ENCODE results near the gene TP53TG3D. TPM values are rescaled to one million over a fixed set of nuclear protein-coding genes. Genes with fewer than 3 reads are reported as not detected.
"Not testable (repeated sequence)": the region's sequence is repeated elsewhere in the genome, so short reads cannot be mapped to it uniquely, and the experiment has no call there.

TP53TG3D gene
- not detected in 2 replicates for total RNA-seq

DNA sequence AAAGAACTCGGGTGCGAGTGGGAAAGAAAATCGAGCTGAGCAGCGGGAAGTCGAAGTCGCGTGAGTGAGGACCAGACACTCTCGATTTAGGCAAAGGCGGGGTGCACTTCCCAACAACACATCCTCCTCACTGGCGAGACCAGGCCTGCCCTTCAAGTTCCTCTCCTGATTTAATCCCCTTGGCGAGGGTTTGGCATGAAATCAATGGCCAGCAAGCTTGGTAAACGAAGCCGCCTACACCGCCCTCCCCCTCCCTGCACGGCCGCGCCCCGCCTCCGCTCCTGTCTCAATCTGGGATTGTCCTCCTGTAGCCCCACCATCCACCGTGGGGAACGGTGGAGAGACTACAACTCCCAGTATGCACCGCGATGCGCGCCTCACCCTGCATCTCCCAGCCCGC, at the start of gene TP53TG3D:
Gene TP53TG3D (plus strand): TSS at position 301 of the 400 bp plus-strand sequence. CDS start 68 bp downstream, at position 369.
- intact Hi-C loops (cut with micrococcal nuclease) = not testable (repeated sequence)

DNA sequence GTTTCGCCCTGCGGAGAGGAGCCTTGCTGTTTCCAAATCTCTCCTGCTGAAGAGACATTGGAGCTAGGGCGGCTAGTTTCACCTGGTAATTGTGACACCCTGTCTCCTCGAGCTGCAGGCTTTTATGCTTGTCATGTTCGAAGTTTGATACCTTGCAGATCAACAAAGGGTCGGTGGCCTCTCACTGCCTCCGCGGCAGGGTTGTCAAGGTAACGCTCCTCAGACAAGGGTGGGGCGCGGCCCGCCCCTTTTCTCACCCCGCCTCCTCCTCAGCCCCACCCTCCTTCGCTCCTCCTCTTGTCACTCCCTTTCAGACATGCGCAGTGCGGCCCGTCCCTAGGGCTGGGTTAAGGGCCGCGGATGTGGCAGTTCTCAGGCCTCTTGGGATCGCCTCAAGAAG, 421 bp downstream of the TP53TG3D start:
- intact Hi-C loops (cut with micrococcal nuclease) = not testable (repeated sequence)

GRCh38 chr16:32261526-32261925, 8.4 kb downstream of the TP53TG3D start:
- intact Hi-C loops (cut with micrococcal nuclease) = not testable (repeated sequence)

- intact Hi-C loops (cut with micrococcal nuclease) = not testable (repeated sequence)
Measured at GRCh38 chr16:32263552-32263951, 10.5 kb downstream of the TP53TG3D start.

GRCh38 chr16:32281910-32282309, 28.8 kb downstream of the TP53TG3D start:
- intact Hi-C loops (cut with micrococcal nuclease) = not testable (repeated sequence)

GRCh38 chr16:32283024-32283423, 29.9 kb downstream of the TP53TG3D start:
- intact Hi-C loops (cut with micrococcal nuclease) = not testable (repeated sequence)

GRCh38 chr16:32283917-32284495, 30.9 kb downstream of the TP53TG3D start:
- intact Hi-C loops (cut with micrococcal nuclease) = not testable (repeated sequence)

DNA sequence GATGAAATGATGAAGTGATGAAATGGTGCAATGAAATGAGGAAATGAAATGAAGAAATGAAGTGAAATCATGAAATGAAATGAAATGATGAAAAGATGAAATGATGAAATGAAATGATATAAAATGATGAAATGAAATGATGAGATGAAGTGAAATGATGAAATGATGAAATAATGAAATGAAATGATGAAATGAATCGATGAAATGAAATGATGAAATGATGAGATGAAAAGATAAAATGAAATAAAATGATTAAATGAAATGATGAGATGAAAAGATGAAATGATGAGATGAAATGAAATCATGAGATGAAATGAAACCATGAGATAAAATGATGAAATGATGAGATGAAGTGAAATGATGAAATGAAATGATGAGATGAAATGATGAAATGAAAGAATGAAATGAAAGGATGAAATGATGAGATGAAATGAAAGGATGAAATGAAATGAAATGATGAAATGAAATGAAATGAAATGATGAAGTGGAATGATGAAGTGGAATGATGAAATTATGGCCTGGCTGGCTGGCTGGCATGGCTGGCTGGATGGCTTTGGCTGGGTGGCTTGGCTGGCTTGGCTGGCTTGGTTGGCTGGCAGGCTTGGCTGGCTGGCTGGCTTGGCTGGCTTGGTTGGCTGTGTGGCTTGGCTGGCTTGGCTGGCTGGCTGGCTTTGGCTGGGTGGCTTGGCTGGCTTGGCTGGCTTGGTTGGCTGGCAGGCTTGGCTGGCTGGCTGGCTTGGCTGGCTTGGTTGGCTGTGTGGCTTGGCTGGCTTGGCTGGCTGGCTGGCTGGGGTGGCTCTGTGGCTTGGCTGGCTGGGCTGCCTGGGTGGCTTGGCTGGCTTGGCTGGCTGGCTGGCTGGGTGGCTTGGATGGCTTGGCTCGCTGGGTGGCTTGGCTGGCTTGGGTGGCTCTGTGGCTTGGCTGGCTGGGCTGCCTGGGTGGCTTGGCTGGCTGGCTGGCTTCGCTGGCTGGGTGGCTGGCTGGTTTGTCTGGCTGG, 32.0 kb downstream of the TP53TG3D start:
- intact Hi-C loops (cut with micrococcal nuclease) = not testable (repeated sequence)

DNA sequence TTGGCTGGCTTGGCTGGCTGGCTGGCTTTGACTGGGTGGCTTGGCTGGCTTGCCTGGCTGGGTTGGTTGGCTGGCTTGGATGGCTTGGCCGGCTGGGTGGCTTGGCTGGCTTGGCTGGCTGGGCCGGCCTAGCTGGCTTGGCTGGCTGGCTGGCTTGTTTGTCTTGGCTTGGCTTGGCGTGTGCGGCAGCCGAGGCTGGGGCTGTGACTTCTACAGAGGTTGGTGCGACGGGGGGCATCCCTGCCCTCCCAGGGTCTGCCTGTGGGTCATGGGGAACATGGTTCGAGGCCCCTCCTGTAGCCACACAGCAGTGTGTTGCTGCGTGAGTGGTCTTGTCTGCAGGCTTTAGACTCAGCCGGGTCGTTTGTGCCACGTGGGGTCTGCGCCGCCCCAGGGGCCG, 33.1 kb downstream of the TP53TG3D start:
- intact Hi-C loops (cut with micrococcal nuclease) = not testable (repeated sequence)

DNA sequence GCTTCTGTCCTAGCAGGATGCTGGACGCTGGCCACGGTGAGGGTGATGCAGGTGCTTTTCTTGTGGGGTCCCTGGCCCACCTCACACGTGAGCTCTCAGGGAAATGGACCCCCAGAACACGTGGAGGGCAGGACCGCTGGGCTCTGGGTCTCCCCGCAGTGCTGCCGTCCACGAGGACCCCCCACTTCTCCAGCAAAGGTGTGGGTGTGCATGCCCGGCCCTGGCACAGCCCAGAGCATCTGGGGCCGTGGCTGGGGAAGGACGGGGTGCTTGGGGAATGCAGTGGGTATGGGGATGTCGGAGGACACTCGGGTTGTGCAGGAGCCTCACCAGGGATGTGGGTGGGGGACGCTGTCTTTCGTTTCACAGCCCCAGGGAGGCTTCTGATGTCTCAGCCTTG, 34.7 kb downstream of the TP53TG3D start:
- intact Hi-C loops (cut with micrococcal nuclease) = not testable (repeated sequence)

- intact Hi-C loops (cut with micrococcal nuclease) = not testable (repeated sequence)
Measured at GRCh38 chr16:32289197-32289596, 36.1 kb downstream of the TP53TG3D start.

- intact Hi-C loops (cut with micrococcal nuclease) = not testable (repeated sequence)
Measured at GRCh38 chr16:32302776-32303175, 49.7 kb downstream of the TP53TG3D start.
